ENCODE results near the gene FBXO46. TPM values are rescaled to one million over a fixed set of nuclear protein-coding genes. Genes with fewer than 3 reads are reported as not detected.

The FBXO46 gene
- total RNA-seq, 2 experiments from 2014 or later: 17.2 to 17.5 TPM

GRCh38 chr19:45763691-45764294 is 33.1 kb upstream of the FBXO46 start:
- peaks cover 11% of the 10 kb centered on the region for H3K4me1 ChIP-seq (ENCODE audit: insufficient read depth, low read length)
- Mint-ChIP-seq H3K9me3 (no peaks in the 10 kb centered on the region), H3K36me3 (ENCODE audit: low read depth) (no peaks in the 10 kb centered on the region), H3K4me3 (no peak overlapping the region), H3K27ac (no peak overlapping the region), H3K27me3 (peaks cover 14% of the 10 kb centered on the region), H3K4me1 (ENCODE audit: low read depth) (peaks cover under 1% of the 10 kb centered on the region)
- ATAC-seq (ENCODE audit: poor library complexity) (no peak), DNase-seq (no peak)
- H3K9me3 ChIP-seq (ENCODE audit: control insufficient read depth in 1 of 2, insufficient read depth in 1 of 2, low read length in 2 of 2): peaks cover 0 to 15% of the 10 kb centered on the region in 2 experiments
- H3K36me3 ChIP-seq (ENCODE audit: insufficient read depth, low read length): no peaks in the 10 kb centered on the region
- no peak overlapping the region for H3K4me3 ChIP-seq (ENCODE audit: low read length)
- ChIA-PET POLR2A (no interaction called here), CTCF (no interaction called here)
- no peak for TF ChIP-seq CTCF (IDR thresholded peaks at IDR 0.05)
- no peak overlapping the region for H3K27ac ChIP-seq (ENCODE audit: low read depth in 1 of 2, low read length in 2 of 2)
- peaks cover 17 to 28% of the 10 kb centered on the region in 2 experiments for H3K27me3 ChIP-seq (ENCODE audit: control insufficient read depth in 1 of 2, insufficient read depth in 2 of 2, low read length in 2 of 2)
- intact Hi-C loops (cut with DNase I, micrococcal nuclease): no loop called here

GRCh38 chr19:45762870-45763631 is 32.4 kb upstream of the FBXO46 start:
- Histone ChIP-seq H3K4me1 (ENCODE audit: insufficient read depth, low read length) (peaks cover 8% of the 10 kb centered on the region), H3K4me3 (ENCODE audit: low read length) (no peak overlapping the region), H3K9me3 (ENCODE audit: control insufficient read depth in 1 of 2, insufficient read depth in 1 of 2, low read length in 2 of 2) (peaks cover 0 to 15% of the 10 kb centered on the region in 2 experiments), H3K36me3 (ENCODE audit: insufficient read depth, low read length) (no peaks in the 10 kb centered on the region), H3K27me3 (ENCODE audit: control insufficient read depth in 1 of 2, insufficient read depth in 2 of 2, low read length in 2 of 2) (peaks cover 16 to 28% of the 10 kb centered on the region in 2 experiments), H3K27ac (ENCODE audit: low read depth in 1 of 2, low read length in 2 of 2) (no peak overlapping the region)
- no peak for TF ChIP-seq CTCF (IDR thresholded peaks at IDR 0.05)
- ChIA-PET CTCF (no interaction called here), POLR2A (no interaction called here)
- H3K4me1 Mint-ChIP-seq (ENCODE audit: low read depth): no peaks in the 10 kb centered on the region
- no peaks in the 10 kb centered on the region for H3K36me3 Mint-ChIP-seq (ENCODE audit: low read depth)
- H3K27ac Mint-ChIP-seq: no peak overlapping the region
- intact Hi-C loops (cut with DNase I, micrococcal nuclease): no loop called here
- DNase-seq (no peak), ATAC-seq (ENCODE audit: poor library complexity) (no peak)
- peaks cover 14% of the 10 kb centered on the region for H3K27me3 Mint-ChIP-seq
- no peaks in the 10 kb centered on the region for H3K9me3 Mint-ChIP-seq
- H3K4me3 Mint-ChIP-seq: no peak overlapping the region

- POLR2A ChIA-PET: no interaction called here
- intact Hi-C loops (cut with DNase I, micrococcal nuclease): no loop called here
These were observed 31.0 kb upstream of the FBXO46 start for GRCh38 chr19:45761714-45762113.

More at GRCh38 chr19:45761714-45762113, 31.0 kb upstream of the FBXO46 start:
- no peaks in the 10 kb centered on the region for H3K36me3 ChIP-seq (ENCODE audit: insufficient read depth, low read length)
- Mint-ChIP-seq H3K4me3 (no peak overlapping the region), H3K4me1 (ENCODE audit: low read depth) (no peaks in the 10 kb centered on the region), H3K27me3 (peaks cover 14% of the 10 kb centered on the region), H3K27ac (no peak overlapping the region), H3K36me3 (ENCODE audit: low read depth) (no peaks in the 10 kb centered on the region), H3K9me3 (no peaks in the 10 kb centered on the region)
- TF ChIP-seq CTCF (IDR thresholded peaks at IDR 0.05): no peak
- peaks cover 0 to 10% of the 10 kb centered on the region in 2 experiments for H3K9me3 ChIP-seq (ENCODE audit: control insufficient read depth in 1 of 2, insufficient read depth in 1 of 2, low read length in 2 of 2)
- H3K27me3 ChIP-seq (ENCODE audit: control insufficient read depth in 1 of 2, insufficient read depth in 2 of 2, low read length in 2 of 2): peaks cover 5 to 15% of the 10 kb centered on the region in 2 experiments
- DNase-seq (no peak), ATAC-seq (ENCODE audit: poor library complexity) (no peak)
- CTCF ChIA-PET: no interaction called here
- no peak overlapping the region for H3K4me3 ChIP-seq (ENCODE audit: low read length)
- H3K4me1 ChIP-seq (ENCODE audit: insufficient read depth, low read length): no peaks in the 10 kb centered on the region
- H3K27ac ChIP-seq (ENCODE audit: low read depth in 1 of 2, low read length in 2 of 2): no peak overlapping the region

Measured in CD4-positive, alpha-beta T cell (primary cell).